K562 (cell line): ENCODE measurements around the gene KCNC3. TPM values are rescaled to one million over a fixed set of nuclear protein-coding genes. Genes with fewer than 3 reads are reported as not detected.

Experiments
- BRD9 ChIP-seq: fragments of 450-650 bp; IDR thresholded peaks from 2 replicates; pipeline ENCODE4 v1.6.1; 2018; ENCODE audit warnings: low read depth; ENCODE audit not compliant: partially characterized antibody
- HDAC6 ChIP-seq: IDR thresholded peaks from 2 replicates; pipeline ENCODE4 v1.6.1; 2012; ENCODE audit warnings: low read depth, mild to moderate bottlenecking, control low read depth, inconsistent platforms, low read length, moderate library complexity
- HMGN3 ChIP-seq: IDR thresholded peaks from 2 replicates; pipeline ENCODE4 v1.6.1; 2011; ENCODE audit warnings: borderline replicate concordance, low read depth, mild to moderate bottlenecking, mixed read lengths, low read length; ENCODE audit not compliant: insufficient read length; ENCODE audit errors: extremely low read depth
- MIER1 ChIP-seq: fragments of 450-650 bp; IDR thresholded peaks from 2 replicates; pipeline ENCODE4 v1.6.1; 2016; ENCODE audit warnings: antibody characterized with exemption, mild to moderate bottlenecking, low read depth
- MTA3 ChIP-seq: fragments of 450-650 bp; formaldehyde crosslinking; IDR thresholded peaks from 2 replicates; pipeline ENCODE4 v1.6.1; 2017; ENCODE audit warnings: mild to moderate bottlenecking, borderline replicate concordance
- MYNN ChIP-seq, 2 experiments: sonication (generic); formaldehyde crosslinking in 1 of 2; IDR thresholded peaks; 2 replicates each; pipeline versions ENCODE4 v1.5.0 to v1.6.1; 2016 to 2020; ENCODE audit warnings: antibody characterized with exemption in 1 of 2, missing genetic modification reagents in 1 of 2
- NFIX ChIP-seq: fragments of 250-450 bp; sonication (Bioruptor Pico); IDR thresholded peaks from 2 replicates; pipeline ENCODE4 v1.4.0; 2020; ENCODE audit warnings: low read depth, mild to moderate bottlenecking, moderate library complexity
- PHB ChIP-seq: fragments of 250-450 bp; sonication (Bioruptor Pico); IDR thresholded peaks from 2 replicates; pipeline ENCODE4 v1.5.0; 2021
- RAD21 ChIP-seq, 2 experiments: fragments of 250-450 bp in 1 of 2; fragments of 450-650 bp in 1 of 2; sonication (Bioruptor Pico) in 1 of 2; formaldehyde crosslinking in 1 of 2; IDR thresholded peaks in 1 of 2; conservative IDR thresholded peaks in 1 of 2; 2 replicates each; pipeline versions ENCODE4 v1.4.0 to v1.8.0; 2020 to 2022; ENCODE audit warnings: mild to moderate bottlenecking in 2 of 2, moderate library complexity in 1 of 2
- RBBP5 ChIP-seq: fragments of 200-600 bp; sonication (generic); IDR thresholded peaks from 2 replicates; pipeline ENCODE4 v1.6.1; 2012; ENCODE audit warnings: borderline replicate concordance, mild to moderate bottlenecking, low read length, control low read depth, inconsistent platforms; ENCODE audit not compliant: insufficient read depth, poor library complexity, severe bottlenecking
- RBM34 ChIP-seq: fragments of 200-400 bp; formaldehyde crosslinking; IDR thresholded peaks from 2 replicates; pipeline ENCODE4 v1.6.1; 2018; ENCODE audit warnings: low read length, borderline replicate concordance; ENCODE audit not compliant: insufficient read depth
- YBX1 ChIP-seq: fragments of 450-650 bp; IDR thresholded peaks from 2 replicates; pipeline ENCODE4 v1.7.1; 2016; ENCODE audit warnings: mild to moderate bottlenecking
- ZNF280B ChIP-seq: fragments of 250-450 bp; sonication (Bioruptor Pico); IDR thresholded peaks from 2 replicates; pipeline ENCODE4 v1.5.1; 2021; ENCODE audit warnings: mild to moderate bottlenecking
- ZNF551 ChIP-seq: fragments of 250-450 bp; sonication (Bioruptor Pico); IDR thresholded peaks from 2 replicates; pipeline ENCODE4 v1.5.0; 2021; ENCODE audit warnings: mild to moderate bottlenecking, moderate library complexity
- polyA plus RNA-seq, 8 experiments: library from polyadenylated mRNA; depleted of rRNA in 4 of 8; stranded (reverse) in 5 of 8; unstranded in 3 of 8; fragments of >200 nt; fragmentation: Nextera tagmentation in 2 of 8; fragmentation: Illumina TruSeq in 1 of 8; extraction: Ambion mirVana in 2 of 8; extraction: Trizol in 1 of 8; gene quantifications; 2 replicates each; pipeline versions ENCODE4 v1.2.1 to v1.2.3, GENCODE V29; 2011 to 2014; ENCODE audit warnings: inconsistent platforms in 1 of 8, missing spikeins in 1 of 8
- total RNA-seq, 7 experiments: library from RNA; depleted of rRNA in 6 of 7; stranded (reverse); fragments of >200 nt in 6 of 7; fragmentation: Illumina TruSeq in 2 of 7; extraction: Trizol in 2 of 7; gene quantifications; 2 replicates each; pipeline versions ENCODE4 v1.2.1 to v1.2.3, GENCODE V29; 2011 to 2021; ENCODE audit warnings: low replicate concordance in 1 of 7
- TF ChIP-seq, protein P1 (sequence below): fragments of 250-450 bp; sonication (Bioruptor Pico); IDR thresholded peaks from 2 replicates; pipeline ENCODE4 v1.8.0; 2022; ENCODE audit warnings: inconsistent platforms
- TF ChIP-seq, protein P2 (sequence below): fragments of 150-350 bp; conservative IDR thresholded peaks from 2 replicates; pipeline ENCODE4 v1.6.1; 2014; ENCODE audit warnings: low read length
- TF ChIP-seq, protein P3 (sequence below): fragments of 250-450 bp; sonication (Bioruptor Pico); IDR thresholded peaks from 2 replicates; pipeline ENCODE4 v1.5.0; 2020; ENCODE audit warnings: mild to moderate bottlenecking, borderline replicate concordance

The KCNC3 gene
- total and polyA plus RNA-seq, 9 of the 15 experiments (the other 6 are each of a cell fraction or from before 2014, with no cell fraction given), result 0.03 to 26.2 (median 2.0) TPM

DNA sequence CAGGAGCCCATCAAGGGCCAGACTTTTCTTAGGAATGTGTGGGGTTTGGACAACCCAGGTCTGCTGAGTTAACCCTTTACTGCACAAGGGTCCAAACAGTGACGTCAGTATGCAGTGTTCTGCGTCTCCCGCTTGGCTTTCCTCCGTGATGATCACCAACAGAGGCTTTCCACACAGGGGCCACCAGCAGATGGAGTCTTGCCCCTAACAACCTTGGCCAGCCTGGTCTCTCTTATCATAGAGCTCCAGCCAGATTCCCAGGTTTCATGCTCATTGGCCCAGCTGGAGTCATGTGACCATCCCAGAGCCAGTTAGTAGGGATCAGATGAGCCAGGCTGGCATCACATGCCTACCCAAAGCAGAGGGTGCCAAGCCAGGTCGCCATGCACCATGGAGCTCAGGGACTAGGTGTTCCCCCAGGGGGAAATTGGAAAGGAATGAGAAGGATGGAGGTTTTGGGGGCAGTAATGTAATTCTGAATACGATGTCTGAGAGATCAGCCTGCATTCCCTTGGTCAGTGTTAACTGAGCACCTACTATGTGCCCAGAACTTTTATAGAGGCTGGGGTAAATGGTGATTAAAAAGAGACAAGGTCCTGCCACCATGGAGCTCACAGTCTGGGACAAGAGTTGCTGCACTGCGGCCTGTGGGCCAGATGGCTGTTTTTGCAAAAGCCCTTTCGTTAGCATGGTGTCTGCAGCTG is 64.5 kb downstream of the KCNC3 start (continued):
- TF ChIP-seq, protein P1, sequence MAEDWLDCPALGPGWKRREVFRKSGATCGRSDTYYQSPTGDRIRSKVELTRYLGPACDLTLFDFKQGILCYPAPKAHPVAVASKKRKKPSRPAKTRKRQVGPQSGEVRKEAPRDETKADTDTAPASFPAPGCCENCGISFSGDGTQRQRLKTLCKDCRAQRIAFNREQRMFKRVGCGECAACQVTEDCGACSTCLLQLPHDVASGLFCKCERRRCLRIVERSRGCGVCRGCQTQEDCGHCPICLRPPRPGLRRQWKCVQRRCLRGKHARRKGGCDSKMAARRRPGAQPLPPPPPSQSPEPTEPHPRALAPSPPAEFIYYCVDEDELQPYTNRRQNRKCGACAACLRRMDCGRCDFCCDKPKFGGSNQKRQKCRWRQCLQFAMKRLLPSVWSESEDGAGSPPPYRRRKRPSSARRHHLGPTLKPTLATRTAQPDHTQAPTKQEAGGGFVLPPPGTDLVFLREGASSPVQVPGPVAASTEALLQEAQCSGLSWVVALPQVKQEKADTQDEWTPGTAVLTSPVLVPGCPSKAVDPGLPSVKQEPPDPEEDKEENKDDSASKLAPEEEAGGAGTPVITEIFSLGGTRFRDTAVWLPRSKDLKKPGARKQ (CRISPR knock-in tag), result no peak
- TF ChIP-seq MIER1 (no peak), ZNF551 (no peak), NFIX (no peak), PHB (CRISPR knock-in tag) (no peak), RBM34 (no peak), YBX1 (no peak), ZNF280B (CRISPR knock-in tag) (no peak), RBBP5 (no peak), MTA3 (0 out of 2 replicates have a peak, but pooled peaks have one; percentile 49), BRD9 (no peak), HMGN3 (no peak), RAD21 (CRISPR knock-in tag; conservative IDR thresholded peaks at IDR 0.05 in 1 of 2, IDR thresholded peaks at IDR 0.05 in 1 of 2) (peak; percentile 50 to 71; a peak in 3 of 4 replicates), MYNN (IDR thresholded peaks at IDR 0.05) (no peak), MYNN (CRISPR knock-in tag; IDR thresholded peaks at IDR 0.05) (no peak), HDAC6 (no peak)
- TF ChIP-seq, protein P2, sequence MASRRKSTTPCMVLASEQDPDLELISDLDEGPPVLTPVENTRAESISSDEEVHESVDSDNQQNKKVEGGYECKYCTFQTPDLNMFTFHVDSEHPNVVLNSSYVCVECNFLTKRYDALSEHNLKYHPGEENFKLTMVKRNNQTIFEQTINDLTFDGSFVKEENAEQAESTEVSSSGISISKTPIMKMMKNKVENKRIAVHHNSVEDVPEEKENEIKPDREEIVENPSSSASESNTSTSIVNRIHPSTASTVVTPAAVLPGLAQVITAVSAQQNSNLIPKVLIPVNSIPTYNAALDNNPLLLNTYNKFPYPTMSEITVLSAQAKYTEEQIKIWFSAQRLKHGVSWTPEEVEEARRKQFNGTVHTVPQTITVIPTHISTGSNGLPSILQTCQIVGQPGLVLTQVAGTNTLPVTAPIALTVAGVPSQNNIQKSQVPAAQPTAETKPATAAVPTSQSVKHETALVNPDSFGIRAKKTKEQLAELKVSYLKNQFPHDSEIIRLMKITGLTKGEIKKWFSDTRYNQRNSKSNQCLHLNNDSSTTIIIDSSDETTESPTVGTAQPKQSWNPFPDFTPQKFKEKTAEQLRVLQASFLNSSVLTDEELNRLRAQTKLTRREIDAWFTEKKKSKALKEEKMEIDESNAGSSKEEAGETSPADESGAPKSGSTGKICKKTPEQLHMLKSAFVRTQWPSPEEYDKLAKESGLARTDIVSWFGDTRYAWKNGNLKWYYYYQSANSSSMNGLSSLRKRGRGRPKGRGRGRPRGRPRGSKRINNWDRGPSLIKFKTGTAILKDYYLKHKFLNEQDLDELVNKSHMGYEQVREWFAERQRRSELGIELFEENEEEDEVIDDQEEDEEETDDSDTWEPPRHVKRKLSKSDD, result no peak
- TF ChIP-seq, protein P3, sequence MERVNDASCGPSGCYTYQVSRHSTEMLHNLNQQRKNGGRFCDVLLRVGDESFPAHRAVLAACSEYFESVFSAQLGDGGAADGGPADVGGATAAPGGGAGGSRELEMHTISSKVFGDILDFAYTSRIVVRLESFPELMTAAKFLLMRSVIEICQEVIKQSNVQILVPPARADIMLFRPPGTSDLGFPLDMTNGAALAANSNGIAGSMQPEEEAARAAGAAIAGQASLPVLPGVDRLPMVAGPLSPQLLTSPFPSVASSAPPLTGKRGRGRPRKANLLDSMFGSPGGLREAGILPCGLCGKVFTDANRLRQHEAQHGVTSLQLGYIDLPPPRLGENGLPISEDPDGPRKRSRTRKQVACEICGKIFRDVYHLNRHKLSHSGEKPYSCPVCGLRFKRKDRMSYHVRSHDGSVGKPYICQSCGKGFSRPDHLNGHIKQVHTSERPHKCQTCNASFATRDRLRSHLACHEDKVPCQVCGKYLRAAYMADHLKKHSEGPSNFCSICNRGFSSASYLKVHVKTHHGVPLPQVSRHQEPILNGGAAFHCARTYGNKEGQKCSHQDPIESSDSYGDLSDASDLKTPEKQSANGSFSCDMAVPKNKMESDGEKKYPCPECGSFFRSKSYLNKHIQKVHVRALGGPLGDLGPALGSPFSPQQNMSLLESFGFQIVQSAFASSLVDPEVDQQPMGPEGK (CRISPR knock-in tag), result no peak
